Peyer's patch (tissue), 4 donors: ENCODE results near the gene MAP3K12. TPM values are rescaled to one million over a fixed set of nuclear protein-coding genes. Genes with fewer than 3 reads are reported as not detected.

Experiments
- DNase-seq, 3 donors: peaks; one replicate each; pipeline ENCODE4 v3.0.0-alpha.2; 2017 to 2019
- H3K27ac ChIP-seq, 4 donors: fragments of 200-600 bp; sonication (generic); one replicate each; pipeline ENCODE4 v1.5.1; 2016 to 2019
- H3K27me3 ChIP-seq, 2 donors: fragments of 200-600 bp; sonication (generic); one replicate each; pipeline ENCODE4 v1.5.1; 2019
- H3K36me3 ChIP-seq, 3 donors: fragments of 200-600 bp; sonication (generic); one replicate each; pipeline ENCODE4 v1.5.1; 2016 to 2019
- H3K4me1 ChIP-seq, 4 donors: fragments of 200-600 bp; sonication (generic); one replicate each; pipeline ENCODE4 v1.5.1; 2016 to 2019
- H3K4me3 ChIP-seq, 4 donors: fragments of 200-600 bp; sonication (generic); 1 replicate in 3 of 4; 2 replicates in 1 of 4; pipeline ENCODE4 v1.5.1; 2016 to 2019; ENCODE audit warnings: mild to moderate bottlenecking in 1 of 4
- H3K9me3 ChIP-seq, 4 donors: fragments of 200-600 bp; sonication (generic); one replicate each; pipeline ENCODE4 v1.5.1; 2016 to 2019; ENCODE audit warnings: mild to moderate bottlenecking in 1 of 4
- CTCF ChIP-seq, 6 experiments: fragments of 450-650 bp in 4 of 6; fragments of 200-600 bp in 2 of 6; sonication (generic) in 1 of 6; IDR thresholded peaks; one replicate each; pipeline ENCODE4 v1.5.1; 2017 to 2019; ENCODE audit warnings: antibody characterized with exemption in 6 of 6, mild to moderate bottlenecking in 3 of 6, moderate library complexity in 1 of 6
- POLR2A ChIP-seq, 2 donors: fragments of 450-650 bp; IDR thresholded peaks; one replicate each; pipeline ENCODE4 v1.5.1; 2017; ENCODE audit warnings: antibody characterized with exemption in 2 of 2, mild to moderate bottlenecking in 2 of 2, moderate library complexity in 2 of 2
- total RNA-seq, 4 donors: library from RNA; depleted of rRNA; stranded (reverse); fragments of >200 nt; gene quantifications; one replicate each; pipeline ENCODE4 v1.1.0, GENCODE V29; 2016

MAP3K12 gene
- total RNA-seq, 4 donors from 2014 or later: 6.5 to 44.6 (median 11.6) TPM

GRCh38 chr12:53467082-53467481, 32.2 kb downstream of the MAP3K12 start:
- no peak overlapping the region for H3K4me3 ChIP-seq
- H3K27me3 ChIP-seq: no peaks in the 10 kb centered on the region
- DNase-seq: no peak
- peaks cover 0 to 100% (median 0%) of the 10 kb centered on the region in 3 donors for H3K36me3 ChIP-seq
- H3K4me1 ChIP-seq: no peaks in the 10 kb centered on the region
- no peaks in the 10 kb centered on the region for H3K9me3 ChIP-seq
- no peak overlapping the region for H3K27ac ChIP-seq
- TF ChIP-seq CTCF (IDR thresholded peaks at IDR 0.05): no peak
- TF ChIP-seq POLR2A (IDR thresholded peaks at IDR 0.05): no peak

- Histone ChIP-seq H3K27ac (no peak overlapping the region), H3K27me3 (no peaks in the 10 kb centered on the region), H3K4me1 (no peaks in the 10 kb centered on the region), H3K9me3 (no peaks in the 10 kb centered on the region), H3K4me3 (no peak overlapping the region), H3K36me3 (peaks cover 0 to 100% (median 0%) of the 10 kb centered on the region in 3 donors)
- no peak for DNase-seq
- TF ChIP-seq CTCF (IDR thresholded peaks at IDR 0.05) (no peak), POLR2A (IDR thresholded peaks at IDR 0.05) (no peak)
These were observed 32.6 kb downstream of the MAP3K12 start for GRCh38 chr12:53466640-53467039.

- no peak for DNase-seq
- H3K36me3 ChIP-seq: peaks cover 0 to 100% (median 0%) of the 10 kb centered on the region in 3 donors
These were observed 33.6 kb downstream of the MAP3K12 start for GRCh38 chr12:53465679-53466078.

GRCh38 chr12:53464685-53465418, 34.4 kb downstream of the MAP3K12 start:
- peaks cover 0 to 100% (median 0%) of the 10 kb centered on the region in 3 donors for H3K36me3 ChIP-seq
- H3K27ac ChIP-seq: no peak overlapping the region
- H3K4me1 ChIP-seq: peaks cover 0 to 7% (median 0%) of the 10 kb centered on the region in 4 donors
- TF ChIP-seq CTCF (IDR thresholded peaks at IDR 0.05): no peak
- no peak for TF ChIP-seq POLR2A (IDR thresholded peaks at IDR 0.05)
- H3K4me3 ChIP-seq: no peak overlapping the region
- H3K27me3 ChIP-seq: no peaks in the 10 kb centered on the region
- no peaks in the 10 kb centered on the region for H3K9me3 ChIP-seq
- no peak for DNase-seq

More at GRCh38 chr12:53465679-53466078, 33.6 kb downstream of the MAP3K12 start:
- Histone ChIP-seq H3K4me3 (no peak overlapping the region), H3K4me1 (peaks cover 0 to 4% (median 0%) of the 10 kb centered on the region in 4 donors), H3K9me3 (no peaks in the 10 kb centered on the region), H3K27me3 (no peaks in the 10 kb centered on the region), H3K27ac (no peak overlapping the region)
- TF ChIP-seq POLR2A (IDR thresholded peaks at IDR 0.05) (no peak), CTCF (IDR thresholded peaks at IDR 0.05) (no peak)

- H3K27ac ChIP-seq: no peak overlapping the region
- no peak for TF ChIP-seq CTCF (IDR thresholded peaks at IDR 0.05)
- H3K27me3 ChIP-seq: no peaks in the 10 kb centered on the region
- peaks cover 0 to 100% (median 3%) of the 10 kb centered on the region in 3 donors for H3K36me3 ChIP-seq
- H3K4me3 ChIP-seq: no peak overlapping the region
- DNase-seq: no peak
- H3K9me3 ChIP-seq: no peaks in the 10 kb centered on the region
- H3K4me1 ChIP-seq: peaks cover 0 to 7% (median 0%) of the 10 kb centered on the region in 4 donors
These were observed 35.3 kb downstream of the MAP3K12 start for GRCh38 chr12:53463802-53464560.
